Hypothalamus (tissue), 51 donors: ENCODE measurements around the gene TRIM8.

Experiments
- DNase-seq, 51 donors: peaks; one replicate each; lab custom pipeline; 2025; lab: John Stamatoyannopoulos, UW

Gene TRIM8

GRCh38 chr10:102648269-102648888 lies 4.1 kb downstream of the TRIM8 start:
- no peak for DNase-seq

GRCh38 chr10:102648889-102649796 lies 4.9 kb downstream of the TRIM8 start:
- DNase-seq: peak in 46 of 51 donors; percentile 31 to 88 (median 65)

- DNase-seq: peak in 1 of 51 donors; percentile 33
Observed at GRCh38 chr10:102649797-102650654, 5.7 kb downstream of the TRIM8 start.

- DNase-seq: peak in 1 of 51 donors; percentile 23
Observed at GRCh38 chr10:102650655-102651454, 6.6 kb downstream of the TRIM8 start.

GRCh38 chr10:102651455-102652169 lies 7.3 kb downstream of the TRIM8 start:
- DNase-seq: no peak

- DNase-seq: no peak
Observed at GRCh38 chr10:102652170-102652916, 8.1 kb downstream of the TRIM8 start.

- DNase-seq: no peak
Observed at GRCh38 chr10:102653060-102653459, 8.8 kb downstream of the TRIM8 start.

- DNase-seq: no peak
Observed at GRCh38 chr10:102654566-102654965, 10.3 kb downstream of the TRIM8 start.

- no peak for DNase-seq
Observed at GRCh38 chr10:102654969-102655368, 10.7 kb downstream of the TRIM8 start.

- DNase-seq: no peak
Observed at GRCh38 chr10:102656026-102656425, 11.7 kb downstream of the TRIM8 start.

GRCh38 chr10:102656791-102657371 lies 12.6 kb downstream of the TRIM8 start:
- DNase-seq: no peak

GRCh38 chr10:102657451-102657850 lies 13.2 kb downstream of the TRIM8 start:
- DNase-seq: no peak

- no peak for DNase-seq
Observed at GRCh38 chr10:102657984-102658724, 13.9 kb downstream of the TRIM8 start.

GRCh38 chr10:102658802-102659201 lies 14.5 kb downstream of the TRIM8 start:
- no peak for DNase-seq

GRCh38 chr10:102660888-102661657 lies 16.8 kb downstream of the TRIM8 start:
- DNase-seq: peak in 23 of 51 donors; percentile 15 to 63 (median 44)

GRCh38 chr10:102661658-102662028 lies 17.4 kb downstream of the TRIM8 start:
- DNase-seq: no peak
